HT-29 (cell line): Measurements from ENCODE around the gene STAP2. TPM values are rescaled to one million over a fixed set of nuclear protein-coding genes. Genes with fewer than 3 reads are reported as not detected.

ENCODE experiments used
- DNase-seq: peaks from one replicate; pipeline ENCODE4 v3.0.0-alpha.2; 2015; ENCODE audit warnings: low spot score
- total RNA-seq: library from RNA; depleted of rRNA; stranded (reverse); fragments of >200 nt; shearing (Covaris generic); gene quantifications from 2 replicates; pipeline ENCODE4 v1.2.3, GENCODE V29; 2014; rRNA removed

The STAP2 gene
- 69.6 and 74.4 TPM in 2 replicates for total RNA-seq

GRCh38 chr19:4338441-4339355, at the start of gene STAP2:
Gene STAP2 (minus strand): TSS chr19:4338827. CDS start chr19:4338753, 74 bp downstream.
- peak; percentile 79 for DNase-seq

GRCh38 chr19:4386041-4386782, 47.6 kb upstream of the STAP2 start:
- DNase-seq, result no peak

DNA sequence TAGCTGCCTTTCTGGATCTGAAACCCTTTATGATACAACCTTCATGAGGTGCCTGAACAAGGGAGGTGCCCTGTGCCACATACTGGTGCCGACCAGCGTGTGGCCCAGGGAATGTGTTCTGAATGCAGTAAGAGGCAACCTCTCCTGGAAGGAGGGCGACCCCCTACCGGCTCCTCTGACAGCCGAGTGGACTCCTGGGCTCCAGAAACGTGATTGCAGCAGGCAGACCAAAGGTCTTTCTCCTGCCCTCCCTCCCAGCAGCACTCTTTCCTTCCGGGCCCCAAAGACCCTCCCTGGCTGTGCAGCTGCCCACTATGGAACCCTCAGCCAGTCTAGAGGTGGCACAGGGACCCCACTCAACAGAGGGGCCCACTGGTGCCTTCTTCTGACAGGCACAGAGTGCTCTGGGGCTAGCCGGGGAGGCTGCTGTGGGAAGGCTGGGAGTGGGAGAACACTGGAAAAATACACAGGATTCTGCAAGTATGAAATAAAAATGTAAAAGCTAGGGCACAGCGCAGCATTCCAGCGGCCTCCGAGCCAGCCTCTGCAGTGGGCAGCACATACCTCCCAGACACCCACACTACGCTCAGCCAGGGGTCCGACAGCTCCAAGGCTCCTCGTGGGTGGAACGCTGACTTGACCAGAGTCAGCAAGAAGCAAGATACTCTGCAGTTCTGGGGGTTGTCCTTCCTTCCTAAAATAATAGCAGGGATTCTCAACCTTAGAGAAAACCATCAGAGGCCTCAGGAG, 46.8 kb upstream of the STAP2 start:
- DNase-seq, result no peak

- no peak for DNase-seq
These were observed 41.7 kb upstream of the STAP2 start for GRCh38 chr19:4380254-4380727.

- peak; percentile 76 for DNase-seq
These were observed 41.0 kb upstream of the STAP2 start for GRCh38 chr19:4379383-4380253.

DNA sequence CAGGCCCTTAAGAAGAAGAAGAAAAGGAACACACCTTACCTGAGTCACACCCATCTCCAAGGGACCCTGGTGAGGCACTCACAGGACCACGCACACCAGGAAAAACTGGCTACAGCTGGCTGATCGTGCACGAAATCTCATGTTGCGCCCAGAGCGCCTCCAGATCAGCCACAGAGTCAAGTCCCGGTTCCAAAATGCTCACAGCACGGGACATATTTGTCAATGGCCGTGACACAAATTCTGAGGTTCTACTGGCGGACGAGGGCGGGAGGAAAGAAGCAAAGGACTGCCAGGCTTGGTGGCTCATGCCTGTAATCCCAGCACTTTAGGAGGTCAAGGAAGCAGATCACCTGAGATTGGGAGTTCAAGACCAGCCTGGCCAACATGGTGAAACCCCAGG, 40.3 kb upstream of the STAP2 start:
- DNase-seq, result no peak

- peak; percentile 72 for DNase-seq
These were observed 38.6 kb upstream of the STAP2 start for GRCh38 chr19:4376991-4377781.

GRCh38 chr19:4376671-4376990, 38.0 kb upstream of the STAP2 start:
- DNase-seq, result no peak

- peak; percentile 71 for DNase-seq
These were observed 37.5 kb upstream of the STAP2 start for GRCh38 chr19:4376028-4376670.

DNA sequence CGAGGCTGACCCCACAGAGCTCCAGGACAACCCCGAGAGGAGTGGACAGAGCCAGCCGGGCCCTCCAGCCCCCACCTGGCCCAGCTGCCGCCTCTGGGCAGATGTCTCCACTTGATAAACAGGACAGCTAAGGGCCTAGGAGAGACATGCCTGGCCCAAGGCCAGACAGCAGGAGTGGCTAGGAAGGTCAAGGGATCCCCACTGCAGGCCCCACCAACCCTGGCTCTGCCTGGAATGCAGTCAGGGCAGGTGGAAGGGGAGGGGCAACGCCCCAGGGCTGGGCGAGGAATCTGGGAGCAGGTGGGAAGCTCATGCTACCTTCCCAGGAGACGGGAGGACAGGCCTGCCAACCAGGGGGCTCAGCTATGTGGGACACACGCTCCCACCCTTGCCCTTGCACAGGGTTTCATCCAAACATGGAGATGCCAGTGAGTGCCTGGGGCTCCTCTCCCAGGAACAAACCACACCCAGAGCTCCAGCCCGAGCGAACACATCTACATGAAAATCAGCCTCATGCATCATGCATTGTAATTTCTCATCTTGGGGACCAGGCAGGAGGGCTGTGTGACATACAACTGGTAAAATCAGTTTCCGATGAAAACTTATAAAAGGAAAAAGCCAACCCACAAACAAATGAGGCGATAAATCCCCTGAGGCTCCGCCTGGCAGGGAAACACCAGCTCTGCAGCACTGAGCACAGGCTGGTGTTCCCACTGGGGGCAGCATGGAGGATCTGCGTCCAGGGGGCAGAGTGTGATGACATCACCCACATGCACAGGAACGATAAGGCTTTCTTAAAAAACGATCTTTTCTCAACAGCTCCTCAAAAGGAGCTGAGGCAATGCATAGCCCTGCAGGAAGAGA, 36.8 kb upstream of the STAP2 start:
- peak; percentile 82 for DNase-seq

- peak; percentile 57 for DNase-seq
These were observed 36.0 kb upstream of the STAP2 start for GRCh38 chr19:4374498-4375163.

- no peak for DNase-seq
These were observed 35.2 kb upstream of the STAP2 start for GRCh38 chr19:4373601-4374497.

- no peak for DNase-seq
These were observed 34.4 kb upstream of the STAP2 start for GRCh38 chr19:4373013-4373367.

GRCh38 chr19:4372165-4373012, 33.8 kb upstream of the STAP2 start:
- DNase-seq, result no peak

DNA sequence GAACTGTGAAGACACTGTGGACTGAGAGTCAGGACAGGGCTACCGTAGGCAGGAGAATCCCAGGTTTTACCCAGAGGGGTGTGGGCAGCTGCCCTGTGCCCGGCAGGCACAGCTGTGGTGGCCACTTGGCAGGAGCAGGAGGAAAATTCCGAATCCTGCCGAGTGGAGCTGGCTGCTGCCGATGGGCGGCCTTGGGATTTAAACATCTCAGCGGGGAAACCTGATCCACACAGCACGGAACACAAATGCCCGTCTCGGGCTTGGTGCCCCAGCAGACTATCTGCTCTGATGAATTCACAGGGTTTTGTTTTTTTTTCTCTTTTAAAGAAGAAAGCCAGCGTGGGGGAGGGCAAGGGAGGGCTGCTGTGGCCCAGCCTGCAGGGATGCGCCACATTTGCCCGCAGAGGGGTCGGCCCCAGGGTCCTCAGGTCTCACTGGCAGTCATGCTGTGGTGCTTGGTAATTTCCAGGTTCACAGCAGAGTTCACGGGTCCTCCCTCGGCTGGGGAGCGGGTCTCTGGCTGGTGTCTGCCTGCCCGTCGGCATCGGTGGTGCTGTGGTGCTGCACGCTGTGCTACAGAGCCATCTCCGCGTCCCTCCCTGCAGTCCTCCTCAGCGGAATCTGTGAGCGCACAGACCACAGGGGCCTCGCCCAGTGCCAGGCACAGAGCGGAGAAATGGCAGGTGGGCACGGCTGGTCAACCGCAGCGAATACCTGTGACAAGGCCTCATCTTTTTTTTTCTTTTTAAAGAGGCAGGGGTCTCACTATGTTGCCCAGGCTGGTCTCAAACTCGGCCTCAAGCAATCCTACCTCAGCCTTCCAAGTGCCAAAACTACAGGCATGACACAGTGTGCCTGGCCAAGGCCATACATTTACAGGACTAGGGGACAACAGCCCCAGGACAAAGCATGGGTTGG, 32.9 kb upstream of the STAP2 start:
- no peak for DNase-seq
